OCI-LY7 (cell line): ENCODE results near the gene HRH2.

ENCODE experiments used
- CTCF ChIP-seq: fragments of 200-600 bp; sonication (generic); conservative IDR thresholded peaks from 2 replicates; pipeline ENCODE4 v1.5.1; 2014; ENCODE audit warnings: mild to moderate bottlenecking, antibody characterized with exemption, low read length, moderate library complexity, mixed read lengths
- EZH2phosphoT487 ChIP-seq: fragments of 200-600 bp; sonication (generic); IDR thresholded peaks from 2 replicates; pipeline ENCODE4 v1.6.1; 2018; ENCODE audit warnings: low read depth, borderline replicate concordance, mild to moderate bottlenecking, mixed run types, antibody characterized with exemption, low read length, moderate library complexity, mixed read lengths

DNA sequence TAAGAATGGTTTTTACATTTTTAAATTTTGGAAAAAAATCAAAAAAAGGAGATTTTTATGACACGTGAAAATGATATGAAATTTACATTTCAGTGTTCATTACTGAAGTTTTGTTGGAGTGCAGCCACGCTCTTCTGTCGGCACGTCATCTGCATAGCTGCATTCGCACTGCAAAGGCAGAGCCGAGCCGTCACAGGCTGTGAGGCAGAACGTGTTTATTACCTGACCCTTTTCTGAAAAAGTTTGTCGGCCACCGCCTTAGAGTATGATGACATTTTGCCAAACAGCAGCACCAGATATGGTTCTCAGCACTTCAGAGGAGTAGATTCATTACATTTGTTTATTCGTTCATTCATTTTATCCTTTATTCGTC is 24.1 kb downstream of the HRH2 start:
- TF ChIP-seq CTCF, result no peak
- TF ChIP-seq EZH2phosphoT487, result no peak
